Testis (tissue), 2 donors: Measurements from ENCODE around the gene TRAK2.

Experiments
- POLR2A ChIP-seq: fragments of 450-650 bp; IDR thresholded peaks from one replicate; pipeline ENCODE4 v1.6.1; 2017; ENCODE audit warnings: antibody characterized with exemption, mild to moderate bottlenecking, moderate library complexity
- TF ChIP-seq, protein P1 (sequence below), 3 experiments: fragments of 450-650 bp in 2 of 3; fragments of 200-600 bp in 1 of 3; sonication (generic) in 1 of 3; IDR thresholded peaks; one replicate each; pipeline ENCODE4 v1.5.1; 2016 to 2019; ENCODE audit warnings: antibody characterized with exemption in 3 of 3, mild to moderate bottlenecking in 2 of 3, moderate library complexity in 1 of 3

DNA sequence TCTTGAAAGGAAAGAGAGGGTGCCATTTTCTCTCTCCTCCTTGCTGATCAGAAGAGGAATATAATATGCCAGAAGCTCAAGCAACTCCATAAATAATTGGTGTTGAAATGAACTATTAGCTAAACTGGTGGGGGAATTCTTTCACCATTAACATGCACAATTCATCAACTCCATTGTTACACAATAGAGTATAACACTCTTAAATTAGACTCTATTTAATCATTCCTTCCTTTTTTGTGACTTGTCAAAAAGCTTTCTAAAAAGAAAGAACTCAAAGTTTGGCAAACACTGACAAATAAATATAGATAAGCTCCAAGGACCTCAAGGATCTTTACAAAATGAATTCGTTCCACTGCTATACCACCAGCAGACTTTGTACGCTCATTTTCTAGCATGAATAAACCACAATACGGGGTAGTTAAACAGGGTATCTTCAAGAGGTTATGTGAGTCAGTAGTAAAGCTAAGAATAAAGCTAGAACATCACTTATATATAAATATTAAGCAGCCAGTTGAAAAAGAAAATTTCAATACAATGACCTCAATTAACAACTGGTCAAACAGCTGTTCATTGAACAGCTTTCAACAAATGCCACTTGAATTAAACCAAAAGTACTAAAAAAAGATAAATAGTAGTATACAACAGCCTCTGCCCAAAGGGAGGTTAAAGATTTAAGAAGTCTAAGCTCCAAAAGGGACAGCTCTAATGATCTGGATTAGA lies 6.4 kb downstream of the TRAK2 start:
- TF ChIP-seq, protein P1, sequence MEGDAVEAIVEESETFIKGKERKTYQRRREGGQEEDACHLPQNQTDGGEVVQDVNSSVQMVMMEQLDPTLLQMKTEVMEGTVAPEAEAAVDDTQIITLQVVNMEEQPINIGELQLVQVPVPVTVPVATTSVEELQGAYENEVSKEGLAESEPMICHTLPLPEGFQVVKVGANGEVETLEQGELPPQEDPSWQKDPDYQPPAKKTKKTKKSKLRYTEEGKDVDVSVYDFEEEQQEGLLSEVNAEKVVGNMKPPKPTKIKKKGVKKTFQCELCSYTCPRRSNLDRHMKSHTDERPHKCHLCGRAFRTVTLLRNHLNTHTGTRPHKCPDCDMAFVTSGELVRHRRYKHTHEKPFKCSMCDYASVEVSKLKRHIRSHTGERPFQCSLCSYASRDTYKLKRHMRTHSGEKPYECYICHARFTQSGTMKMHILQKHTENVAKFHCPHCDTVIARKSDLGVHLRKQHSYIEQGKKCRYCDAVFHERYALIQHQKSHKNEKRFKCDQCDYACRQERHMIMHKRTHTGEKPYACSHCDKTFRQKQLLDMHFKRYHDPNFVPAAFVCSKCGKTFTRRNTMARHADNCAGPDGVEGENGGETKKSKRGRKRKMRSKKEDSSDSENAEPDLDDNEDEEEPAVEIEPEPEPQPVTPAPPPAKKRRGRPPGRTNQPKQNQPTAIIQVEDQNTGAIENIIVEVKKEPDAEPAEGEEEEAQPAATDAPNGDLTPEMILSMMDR (IDR thresholded peaks at IDR 0.05), result no peak
- TF ChIP-seq POLR2A, result no peak
